AG20443 (cell line): ENCODE measurements around the gene R3HDM2.
"Not testable (repeated sequence)": the region's sequence is repeated elsewhere in the genome, so short reads cannot be mapped to it uniquely, and the experiment has no call there.

Experiments used
- DNase-seq: peaks from one replicate; pipeline ENCODE4 v3.0.0; 2012; ENCODE audit warnings: low spot score, mixed read lengths

Gene R3HDM2

GRCh38 chr12:57329219-57329618 lies 101.6 kb downstream of the R3HDM2 start:
- DNase-seq = no peak

- no peak for DNase-seq
Observed at GRCh38 chr12:57325395-57325794, 105.4 kb downstream of the R3HDM2 start.

GRCh38 chr12:57323416-57323815 lies 107.4 kb downstream of the R3HDM2 start:
- no peak for DNase-seq

GRCh38 chr12:57320639-57321038 lies 110.2 kb downstream of the R3HDM2 start:
- DNase-seq = no peak

GRCh38 chr12:57319678-57320469 lies 111.0 kb downstream of the R3HDM2 start:
- DNase-seq = no peak

GRCh38 chr12:57315681-57316080 lies 115.2 kb downstream of the R3HDM2 start:
- no peak for DNase-seq

GRCh38 chr12:57312287-57312686 lies 118.6 kb downstream of the R3HDM2 start:
- not testable (repeated sequence) for DNase-seq

- peak; percentile 49 for DNase-seq
Observed at GRCh38 chr12:57309420-57309819, 121.4 kb downstream of the R3HDM2 start.

- no peak for DNase-seq
Observed at GRCh38 chr12:57300961-57301584, 129.8 kb downstream of the R3HDM2 start.

GRCh38 chr12:57299514-57300016 lies 131.3 kb downstream of the R3HDM2 start:
- no peak for DNase-seq

GRCh38 chr12:57296291-57296690 lies 134.6 kb downstream of the R3HDM2 start:
- DNase-seq = peak; percentile 16

- DNase-seq = not testable (repeated sequence)
Observed at GRCh38 chr12:57282073-57282472, 148.8 kb downstream of the R3HDM2 start.

GRCh38 chr12:57280211-57281062 lies 150.4 kb downstream of the R3HDM2 start:
- DNase-seq = peak; percentile 80

GRCh38 chr12:57278465-57279381 lies 152.1 kb downstream of the R3HDM2 start:
- no peak for DNase-seq

- peak; percentile 49 for DNase-seq
Observed at GRCh38 chr12:57276935-57277563, 153.8 kb downstream of the R3HDM2 start.

- DNase-seq = not testable (repeated sequence)
Observed at GRCh38 chr12:57276233-57276632, 154.6 kb downstream of the R3HDM2 start.

GRCh38 chr12:57273516-57273915 lies 157.3 kb downstream of the R3HDM2 start:
- DNase-seq = no peak

GRCh38 chr12:57272337-57273151 lies 158.3 kb downstream of the R3HDM2 start:
- peak; percentile 38 for DNase-seq

- no peak for DNase-seq
Observed at GRCh38 chr12:57270966-57271470, 159.8 kb downstream of the R3HDM2 start.

- no peak for DNase-seq
Observed at GRCh38 chr12:57268264-57268663, 162.6 kb downstream of the R3HDM2 start.
